Measurements from ENCODE around the gene ASPHD2.
A peak's percentile ranks its signal among the peaks of the same experiment; 100 is the strongest.
"Not testable (repeated sequence)": the region's sequence is repeated elsewhere in the genome, so short reads cannot be mapped to it uniquely, and the experiment has no call there.

The ASPHD2 gene, protein sequence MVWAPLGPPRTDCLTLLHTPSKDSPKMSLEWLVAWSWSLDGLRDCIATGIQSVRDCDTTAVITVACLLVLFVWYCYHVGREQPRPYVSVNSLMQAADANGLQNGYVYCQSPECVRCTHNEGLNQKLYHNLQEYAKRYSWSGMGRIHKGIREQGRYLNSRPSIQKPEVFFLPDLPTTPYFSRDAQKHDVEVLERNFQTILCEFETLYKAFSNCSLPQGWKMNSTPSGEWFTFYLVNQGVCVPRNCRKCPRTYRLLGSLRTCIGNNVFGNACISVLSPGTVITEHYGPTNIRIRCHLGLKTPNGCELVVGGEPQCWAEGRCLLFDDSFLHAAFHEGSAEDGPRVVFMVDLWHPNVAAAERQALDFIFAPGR

DNA sequence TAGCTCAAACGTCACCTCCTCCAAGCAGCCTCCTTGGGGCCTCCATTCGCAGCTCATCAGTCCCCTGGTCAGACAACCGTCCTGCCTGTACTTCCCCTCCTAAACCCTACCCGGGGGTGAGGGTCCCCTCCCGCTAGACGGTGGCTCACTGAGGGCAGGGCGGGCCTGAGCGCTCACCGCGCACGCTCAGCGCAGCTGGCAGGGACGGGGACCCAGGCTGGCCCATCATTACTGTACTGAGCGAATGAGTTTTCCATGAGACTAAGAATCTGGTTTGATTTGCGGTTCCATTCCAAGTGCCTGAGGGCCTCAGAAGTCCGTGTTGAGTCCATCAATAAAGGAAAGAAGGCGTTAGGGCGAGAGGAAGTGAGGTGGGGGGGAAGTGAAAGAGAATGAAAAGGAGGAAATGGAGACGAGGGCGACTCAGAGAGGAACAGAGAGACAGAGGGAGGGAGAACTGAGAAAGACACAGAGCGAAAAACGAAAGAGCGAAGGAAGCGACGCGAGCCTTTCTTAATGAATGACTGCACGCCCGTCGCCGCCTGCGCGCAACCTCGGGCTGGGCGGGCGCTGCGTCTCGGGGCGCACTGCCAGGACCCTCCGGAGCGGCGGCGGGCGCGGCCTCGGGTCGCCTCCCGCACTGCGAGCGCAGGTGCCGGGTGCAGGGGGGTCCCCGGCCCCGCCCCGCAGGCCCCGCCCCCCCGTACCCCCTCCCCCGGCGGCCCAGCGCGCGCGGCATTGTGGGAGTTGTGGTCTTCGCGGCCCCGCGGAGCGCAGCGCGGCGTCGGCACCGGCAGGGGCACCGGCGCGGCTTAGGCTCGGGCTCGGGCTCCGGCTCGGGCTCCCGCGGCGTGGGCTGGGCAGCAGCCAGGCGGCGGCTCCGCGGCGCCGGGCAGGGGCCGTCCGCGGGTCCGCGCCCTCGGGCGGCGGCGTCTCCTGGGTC, at the start of gene ASPHD2:
ASPHD2 (plus strand) TSS at position 746 of the 943 bp plus-strand sequence. CDS start 4,356 bp downstream, outside the sequence.
- peak in 49 of 58 donors; percentile 13 to 78 (median 55) for DNase-seq

GRCh38 chr22:26380072-26380830, 48.8 kb upstream of the ASPHD2 start:
- DNase-seq = no peak

- DNase-seq = no peak
Measured at GRCh38 chr22:26382782-26383181, 46.3 kb upstream of the ASPHD2 start.

- no peak for DNase-seq
Measured at GRCh38 chr22:26383968-26384556, 45.0 kb upstream of the ASPHD2 start.

DNA sequence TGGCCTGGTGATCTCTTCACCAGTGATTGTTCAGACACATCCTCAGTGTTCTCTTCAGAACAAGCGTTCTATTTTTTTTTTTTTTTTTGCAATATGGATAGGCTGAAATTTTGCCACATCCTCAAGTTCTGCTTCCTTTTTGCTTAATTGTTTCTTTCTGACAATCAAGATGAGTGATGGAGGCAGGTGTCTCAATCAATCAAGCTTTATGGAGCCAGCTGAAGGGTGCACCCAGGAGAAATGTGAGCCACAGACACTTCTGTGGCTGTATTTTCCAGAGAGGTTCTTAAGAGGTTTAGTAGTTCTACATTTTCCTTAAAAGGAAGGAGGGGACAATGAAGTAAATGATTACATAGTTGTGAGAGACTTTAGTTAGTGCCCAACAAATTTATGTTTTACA, 43.9 kb upstream of the ASPHD2 start:
- no peak for DNase-seq

- DNase-seq = no peak
Measured at GRCh38 chr22:26389125-26389524, 39.9 kb upstream of the ASPHD2 start.

DNA sequence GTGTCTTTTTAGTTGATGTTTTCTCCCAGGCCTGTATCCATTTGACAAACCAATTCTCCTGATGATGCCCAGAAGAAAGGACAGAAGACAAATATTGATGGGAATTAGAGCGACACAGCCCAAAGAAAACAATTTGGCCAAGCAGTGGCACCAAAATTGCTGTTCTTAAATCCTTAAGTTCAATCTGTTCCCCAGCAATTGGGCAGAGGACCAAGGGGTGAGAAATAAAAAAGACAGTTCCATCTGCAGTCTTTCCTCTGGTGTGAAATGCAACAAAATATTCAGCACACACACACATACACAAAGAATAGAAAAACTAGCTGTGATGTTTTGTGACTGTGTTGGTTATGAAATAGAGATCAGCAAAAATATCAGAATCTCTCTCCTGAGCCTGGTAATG, 38.0 kb upstream of the ASPHD2 start:
- DNase-seq = no peak

DNA sequence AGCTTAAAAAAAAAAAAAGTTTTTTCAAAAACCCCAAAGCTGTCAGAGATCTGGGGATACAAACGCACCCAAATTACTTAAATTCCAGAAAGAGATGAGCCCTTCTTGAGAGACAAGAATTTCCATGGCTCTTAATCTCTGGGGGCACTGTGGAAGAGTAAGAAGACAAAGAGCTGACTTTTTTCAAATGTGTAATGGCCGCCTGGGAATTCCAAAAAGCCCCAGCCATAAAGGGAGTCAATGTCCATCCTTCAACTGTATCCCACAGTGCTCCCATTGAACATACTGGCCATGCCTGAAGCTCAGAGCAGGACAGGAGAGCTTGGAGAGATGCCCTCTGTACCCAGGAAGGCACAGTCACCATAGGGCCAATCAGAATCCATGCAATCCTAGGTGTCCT, 37.4 kb upstream of the ASPHD2 start:
- DNase-seq = no peak

GRCh38 chr22:26393929-26394328, 35.1 kb upstream of the ASPHD2 start:
- no peak for DNase-seq

DNA sequence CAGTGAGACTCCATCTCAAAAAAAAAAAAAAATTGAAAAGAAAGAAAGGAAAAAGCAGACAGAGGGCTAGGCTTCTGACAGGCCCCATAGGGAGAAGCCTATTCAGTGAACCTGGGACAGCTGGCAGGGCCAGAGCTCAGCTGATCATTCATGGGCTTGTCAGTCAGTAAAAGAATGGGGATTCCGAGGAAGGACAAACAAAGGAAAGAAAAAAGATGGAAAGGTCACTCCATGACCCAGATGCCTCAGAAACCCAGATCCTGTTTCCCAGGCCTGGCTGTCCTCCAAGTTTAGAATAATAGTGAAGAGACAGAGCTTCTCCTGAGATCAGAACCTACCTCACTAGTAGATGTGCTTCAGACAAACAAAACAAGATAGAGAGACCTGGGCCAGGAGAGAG, 34.3 kb upstream of the ASPHD2 start:
- DNase-seq = no peak

DNA sequence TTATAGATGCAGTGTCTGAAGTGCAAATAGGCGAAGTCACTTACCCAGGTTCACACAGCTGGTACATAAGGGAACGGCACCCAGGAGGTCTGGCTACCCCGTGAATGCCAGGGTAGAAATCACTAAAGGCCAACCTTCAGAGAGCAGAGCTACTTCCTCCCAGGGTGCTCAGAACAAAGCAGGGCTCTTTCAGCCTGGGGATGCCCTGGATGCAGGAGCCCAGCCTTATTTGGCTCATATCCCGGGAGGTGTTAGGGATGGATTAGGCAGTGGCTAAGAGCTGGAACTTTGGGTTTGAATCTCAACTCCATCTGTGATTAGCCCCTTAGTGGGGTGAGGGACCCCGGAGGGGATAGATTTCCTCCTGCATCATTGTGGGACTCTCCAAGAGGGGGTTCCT, 33.1 kb upstream of the ASPHD2 start:
- no peak for DNase-seq

GRCh38 chr22:26398741-26399153, 30.3 kb upstream of the ASPHD2 start:
- peak in 49 of 58 donors; percentile 5 to 75 (median 32) for DNase-seq

DNA sequence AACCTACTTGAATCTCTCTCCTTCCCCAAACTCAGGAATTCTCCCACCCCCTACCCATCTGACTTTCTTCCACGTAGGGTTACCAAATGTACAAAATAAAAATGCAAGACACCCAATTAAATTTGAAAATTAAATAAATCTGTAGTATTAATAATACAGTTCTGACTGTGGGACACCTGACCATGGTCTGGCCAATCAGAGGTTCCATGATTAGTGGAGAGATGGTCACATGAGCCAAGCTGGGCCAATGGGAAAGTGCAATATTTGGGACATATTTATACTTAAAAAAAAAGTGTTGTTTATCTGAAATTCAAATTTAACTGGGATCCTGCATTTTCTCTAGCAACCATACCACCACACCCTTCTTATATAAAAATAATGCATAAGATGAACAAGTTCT, 29.8 kb upstream of the ASPHD2 start:
- DNase-seq = no peak

DNA sequence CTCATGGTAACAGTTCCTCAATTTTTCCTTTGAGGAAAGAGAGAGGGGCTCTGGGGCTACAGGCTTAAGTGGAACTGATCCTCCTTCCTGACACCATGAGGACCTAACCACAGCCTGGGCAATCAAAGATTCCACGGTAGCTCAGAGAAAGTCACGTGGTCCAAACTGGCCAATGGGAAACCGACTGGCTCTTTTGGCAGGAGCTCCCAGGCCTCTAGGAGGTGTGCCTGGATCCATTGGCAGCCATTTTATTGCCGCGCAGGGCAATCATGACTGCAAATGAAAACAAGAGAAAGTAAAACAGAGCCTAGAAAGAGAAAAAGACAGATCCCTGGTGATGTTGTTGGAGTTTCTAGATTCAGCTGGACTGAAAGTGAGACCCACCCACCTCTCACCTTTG, 27.3 kb upstream of the ASPHD2 start:
- DNase-seq = no peak

DNA sequence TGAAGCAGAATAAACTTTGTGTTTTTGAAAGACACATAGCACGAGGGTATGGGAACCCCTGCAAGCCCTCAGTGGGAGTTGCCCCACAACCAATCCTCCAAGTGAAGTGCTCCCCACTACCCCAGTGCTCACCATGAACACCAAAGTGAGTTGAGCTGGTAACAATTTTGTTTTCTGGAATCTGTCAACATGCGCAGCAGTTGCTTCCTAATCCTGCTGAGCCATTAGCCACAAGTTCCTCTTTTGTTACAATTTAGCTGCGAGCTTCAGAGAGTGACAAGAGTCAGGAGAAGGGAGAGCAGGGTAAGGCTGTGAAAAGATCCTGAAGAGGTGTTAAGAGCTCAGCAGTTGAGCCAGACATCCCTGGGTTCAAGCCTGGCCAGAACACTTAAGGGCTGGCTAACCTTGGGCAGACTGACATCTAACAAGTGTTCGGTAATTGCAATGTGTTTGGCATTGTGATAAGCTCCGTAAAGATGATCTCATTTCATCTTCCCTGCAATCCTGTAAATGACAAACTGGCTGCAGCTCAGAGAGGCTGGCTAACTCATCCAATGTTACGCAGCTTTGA, 24.1 kb upstream of the ASPHD2 start:
- DNase-seq = peak in 2 of 58 donors; percentile 4 to 8

DNA sequence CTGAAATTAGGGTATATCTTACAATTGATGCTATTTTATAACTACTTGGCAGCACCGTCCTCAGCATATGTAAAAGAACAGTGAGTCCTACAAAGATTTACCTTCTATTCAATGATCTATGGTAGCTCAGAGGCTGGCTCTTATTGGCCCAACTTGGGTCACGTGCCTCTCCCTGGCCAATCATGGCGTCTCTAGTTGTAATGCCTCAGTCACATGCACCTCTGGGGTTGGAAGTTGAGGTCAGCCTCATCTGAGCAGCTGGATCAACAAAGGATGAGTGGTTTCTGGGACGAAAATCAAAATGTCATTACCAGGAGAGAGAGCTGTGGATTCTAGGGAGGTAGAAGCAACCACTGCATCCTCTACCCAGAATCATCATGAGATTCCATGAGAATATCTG, 22.9 kb upstream of the ASPHD2 start:
- no peak for DNase-seq

DNA sequence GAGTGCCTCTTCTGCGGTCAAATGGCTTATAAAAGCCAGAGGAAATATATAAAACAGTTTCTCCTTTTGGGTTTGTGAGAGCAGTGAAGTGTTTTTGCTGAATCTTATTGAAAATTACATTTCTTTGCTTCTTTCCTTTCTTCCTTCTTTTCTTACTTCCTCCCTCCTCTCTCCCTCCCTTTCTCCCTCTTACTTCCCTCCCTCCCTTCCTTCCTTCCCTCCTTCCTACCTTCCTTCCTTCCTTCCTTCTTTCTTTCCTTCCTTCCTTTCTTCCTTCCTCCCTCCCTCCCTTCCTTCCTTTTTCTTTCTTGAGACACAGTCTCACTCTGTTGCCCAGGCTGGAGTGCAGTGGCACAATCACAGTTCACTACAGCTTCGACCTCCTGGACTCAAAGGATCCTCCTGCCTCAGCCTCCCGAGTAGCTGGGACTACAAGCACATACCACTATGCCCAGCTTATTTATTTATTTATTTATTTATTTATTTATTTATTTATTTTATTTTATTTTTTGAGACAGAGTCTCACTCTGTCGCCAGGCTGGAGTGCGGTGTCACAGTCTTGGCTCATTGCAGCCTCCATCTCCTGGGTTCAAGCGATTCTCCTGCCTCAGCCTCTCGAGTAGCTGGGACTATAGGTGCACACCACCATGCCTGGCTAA, 20.4 kb upstream of the ASPHD2 start:
- not testable (repeated sequence) for DNase-seq

GRCh38 chr22:26409719-26410335, 19.2 kb upstream of the ASPHD2 start:
- peak in 24 of 58 donors; percentile 5 to 65 (median 30) for DNase-seq

- DNase-seq = no peak
Measured at GRCh38 chr22:26410386-26410785, 18.7 kb upstream of the ASPHD2 start.

GRCh38 chr22:26414347-26414746, 14.7 kb upstream of the ASPHD2 start:
- no peak for DNase-seq
